Peyer's patch (tissue), 4 donors: ENCODE data around the gene RAVER1. TPM values are rescaled to one million over a fixed set of nuclear protein-coding genes. Genes with fewer than 3 reads are reported as not detected.

ENCODE experiments used
- DNase-seq, 3 donors: peaks; one replicate each; pipeline ENCODE4 v3.0.0-alpha.2; 2017 to 2019
- H3K27ac ChIP-seq, 4 donors: fragments of 200-600 bp; sonication (generic); one replicate each; pipeline ENCODE4 v1.5.1; 2016 to 2019
- H3K27me3 ChIP-seq, 2 donors: fragments of 200-600 bp; sonication (generic); one replicate each; pipeline ENCODE4 v1.5.1; 2019
- H3K36me3 ChIP-seq, 3 donors: fragments of 200-600 bp; sonication (generic); one replicate each; pipeline ENCODE4 v1.5.1; 2016 to 2019
- H3K4me1 ChIP-seq, 4 donors: fragments of 200-600 bp; sonication (generic); one replicate each; pipeline ENCODE4 v1.5.1; 2016 to 2019
- H3K4me3 ChIP-seq, 4 donors: fragments of 200-600 bp; sonication (generic); 1 replicate in 3 of 4; 2 replicates in 1 of 4; pipeline ENCODE4 v1.5.1; 2016 to 2019; ENCODE audit warnings: mild to moderate bottlenecking in 1 of 4
- H3K9me3 ChIP-seq, 4 donors: fragments of 200-600 bp; sonication (generic); one replicate each; pipeline ENCODE4 v1.5.1; 2016 to 2019; ENCODE audit warnings: mild to moderate bottlenecking in 1 of 4
- CTCF ChIP-seq, 6 experiments: fragments of 450-650 bp in 4 of 6; fragments of 200-600 bp in 2 of 6; sonication (generic) in 1 of 6; IDR thresholded peaks; one replicate each; pipeline ENCODE4 v1.5.1; 2017 to 2019; ENCODE audit warnings: antibody characterized with exemption in 6 of 6, mild to moderate bottlenecking in 3 of 6, moderate library complexity in 1 of 6
- POLR2A ChIP-seq, 2 donors: fragments of 450-650 bp; IDR thresholded peaks; one replicate each; pipeline ENCODE4 v1.5.1; 2017; ENCODE audit warnings: antibody characterized with exemption in 2 of 2, mild to moderate bottlenecking in 2 of 2, moderate library complexity in 2 of 2
- total RNA-seq, 4 donors: library from RNA; depleted of rRNA; stranded (reverse); fragments of >200 nt; gene quantifications; one replicate each; pipeline ENCODE4 v1.1.0, GENCODE V29; 2016

Gene RAVER1
- total RNA-seq, 4 donors from 2014 or later: 42.1 to 66.5 (median 55.8) TPM

GRCh38 chr19:10277795-10278589 lies 55.3 kb downstream of the RAVER1 start:
- H3K27me3 ChIP-seq: no peaks in the 10 kb centered on the region
- H3K4me3 ChIP-seq: no peak overlapping the region
- H3K4me1 ChIP-seq: peaks cover 0 to 3% (median 0%) of the 10 kb centered on the region in 4 donors
- TF ChIP-seq CTCF (IDR thresholded peaks at IDR 0.05) (no peak), POLR2A (IDR thresholded peaks at IDR 0.05) (no peak)
- no peaks in the 10 kb centered on the region for H3K9me3 ChIP-seq
- no peak overlapping the region for H3K27ac ChIP-seq
- H3K36me3 ChIP-seq: no peaks in the 10 kb centered on the region
- no peak for DNase-seq

- Histone ChIP-seq H3K27ac (no peak overlapping the region), H3K36me3 (no peaks in the 10 kb centered on the region), H3K4me3 (no peak overlapping the region), H3K27me3 (no peaks in the 10 kb centered on the region), H3K4me1 (peaks cover 0 to 15% (median 4%) of the 10 kb centered on the region in 4 donors), H3K9me3 (no peaks in the 10 kb centered on the region)
- no peak for TF ChIP-seq CTCF (IDR thresholded peaks at IDR 0.05)
- TF ChIP-seq POLR2A (IDR thresholded peaks at IDR 0.05): no peak
- DNase-seq: no peak
These were observed 58.7 kb downstream of the RAVER1 start for GRCh38 chr19:10274589-10274988.

GRCh38 chr19:10271543-10272086 lies 61.7 kb downstream of the RAVER1 start:
- DNase-seq: peak in 2 of 3 donors; percentile 74 to 75
- Histone ChIP-seq H3K27me3 (no peaks in the 10 kb centered on the region), H3K9me3 (no peaks in the 10 kb centered on the region), H3K36me3 (no peaks in the 10 kb centered on the region), H3K4me3 (peak overlapping the region; percentile 39 to 56 (median 54)), H3K27ac (peak overlapping the region; percentile 82 to 95 (median 88)), H3K4me1 (peaks cover 0 to 15% (median 3%) of the 10 kb centered on the region in 4 donors)
- no peak for TF ChIP-seq CTCF (IDR thresholded peaks at IDR 0.05)
- TF ChIP-seq POLR2A (IDR thresholded peaks at IDR 0.05): no peak

- H3K36me3 ChIP-seq: no peaks in the 10 kb centered on the region
- TF ChIP-seq POLR2A (IDR thresholded peaks at IDR 0.05) (peak; percentile 42 to 62), CTCF (IDR thresholded peaks at IDR 0.05) (peak in 5 of 6 experiments; percentile 18 to 35 (median 28))
- H3K4me1 ChIP-seq: peaks cover 0 to 15% (median 3%) of the 10 kb centered on the region in 4 donors
- H3K4me3 ChIP-seq: peak within 1 kb of the TSS; percentile 39 to 56 (median 54)
- no peaks in the 10 kb centered on the region for H3K9me3 ChIP-seq
- peak within 1 kb of the TSS; percentile 82 to 95 (median 88) for H3K27ac ChIP-seq
- DNase-seq: peak; percentile 75 to 94 (median 86)
- no peaks in the 10 kb centered on the region for H3K27me3 ChIP-seq
These were observed 62.5 kb downstream of the RAVER1 start, which contains the start of gene ICAM1 for GRCh38 chr19:10270616-10271394. Gene ICAM1 (plus strand): TSS chr19:10271120. CDS start chr19:10271160, 40 bp downstream.

GRCh38 chr19:10270180-10270615 lies 63.1 kb downstream of the RAVER1 start:
- peak; percentile 67 to 94 (median 91) for DNase-seq
- Histone ChIP-seq H3K9me3 (no peaks in the 10 kb centered on the region), H3K4me1 (peaks cover 0 to 15% (median 3%) of the 10 kb centered on the region in 4 donors), H3K36me3 (no peaks in the 10 kb centered on the region), H3K27ac (peak overlapping the region; percentile 82 to 95 (median 88)), H3K27me3 (no peaks in the 10 kb centered on the region), H3K4me3 (peak overlapping the region; percentile 39 to 56 (median 54))
- TF ChIP-seq CTCF (IDR thresholded peaks at IDR 0.05): no peak
- TF ChIP-seq POLR2A (IDR thresholded peaks at IDR 0.05): no peak
